Stomach (tissue), 9 donors: ENCODE data around the gene ZSCAN9. TPM values are rescaled to one million over a fixed set of nuclear protein-coding genes. Genes with fewer than 3 reads are reported as not detected.

Source experiments
- DNase-seq, 2 donors: peaks; one replicate each; pipeline versions ENCODE4 v3.0.0 to v3.0.0-alpha.2; 2013 to 2019
- H3K27ac ChIP-seq, 5 donors: fragments of 200-600 bp in 4 of 5; sonication (generic) in 4 of 5; one replicate each; pipeline ENCODE4 v1.5.1; 2013 to 2019; ENCODE audit warnings: mild to moderate bottlenecking in 1 of 5, moderate library complexity in 1 of 5
- H3K27me3 ChIP-seq, 3 donors: fragments of 200-600 bp; sonication (generic); one replicate each; pipeline ENCODE4 v1.5.1; 2017 to 2019; ENCODE audit warnings: mixed run types in 1 of 3
- H3K36me3 ChIP-seq, 4 donors: fragments of 200-600 bp; sonication (generic); 1 replicate in 3 of 4; 2 replicates in 1 of 4; pipeline ENCODE4 v1.5.1; 2016 to 2019
- H3K4me1 ChIP-seq, 4 donors: fragments of 200-600 bp; sonication (generic); one replicate each; pipeline ENCODE4 v1.5.1; 2016 to 2019
- H3K4me3 ChIP-seq, 4 donors: fragments of 200-600 bp; sonication (generic) in 3 of 4; one replicate each; pipeline ENCODE4 v1.5.1; 2016 to 2019; ENCODE audit warnings: mild to moderate bottlenecking in 1 of 4
- H3K9me3 ChIP-seq, 4 donors: fragments of 200-600 bp; sonication (generic); one replicate each; pipeline ENCODE4 v1.5.1; 2016 to 2019
- CTCF ChIP-seq, 7 experiments: fragments of 450-650 bp in 4 of 7; fragments of 200-600 bp in 3 of 7; sonication (generic) in 3 of 7; IDR thresholded peaks; one replicate each; pipeline ENCODE4 v1.5.1; 2016 to 2019; ENCODE audit warnings: antibody characterized with exemption in 7 of 7, control low read depth in 2 of 7, mild to moderate bottlenecking in 1 of 7
- EP300 ChIP-seq: sonication (generic); formaldehyde crosslinking; IDR thresholded peaks from one replicate; pipeline ENCODE4 v1.6.1; 2017; ENCODE audit warnings: antibody characterized with exemption
- POLR2A ChIP-seq, 4 donors: fragments of 450-650 bp; IDR thresholded peaks; one replicate each; pipeline ENCODE4 v1.6.1; 2016; ENCODE audit warnings: antibody characterized with exemption in 4 of 4, control low read depth in 2 of 4, mild to moderate bottlenecking in 1 of 4, moderate library complexity in 1 of 4
- POLR2AphosphoS5 ChIP-seq, 3 donors: sonication (generic); formaldehyde crosslinking; IDR thresholded peaks; one replicate each; pipeline ENCODE4 v1.6.1; 2016; ENCODE audit warnings: antibody characterized with exemption in 3 of 3
- WGBS, 5 donors: extraction: QIAGEN DNeasy Blood & Tissue Kit in 3 of 5; methylation state at CpG; one replicate each; pipeline versions ENCODE4 v1.1.5 to v1.1.7; 2013 to 2018; 5-methylcytosine and 5-hydroxymethylcytosine counted together
- intact Hi-C: fragments of 100-400 bp; cut with DNase I; formaldehyde crosslinking; loops from one replicate; pipeline ENCODE4 v1.15.1; 2023; ENCODE audit warnings: low total_unique reads
- polyA plus RNA-seq, 3 donors: library from polyadenylated mRNA; stranded (reverse); fragments of 200-250 nt; gene quantifications; one replicate each; pipeline ENCODE4 v1.2.3, GENCODE V29; 2013
- total RNA-seq, 5 donors: library from RNA; depleted of rRNA; stranded (reverse); fragments of >200 nt; gene quantifications; one replicate each; pipeline versions ENCODE4 v1.1.0 to v1.2.3, GENCODE V29; 2014 to 2016
- donor health status: healthy with polysubstance abuse.
- donor health status: Bipolar disorder and iron deficiency.
- donor health status: healthy.

The ZSCAN9 gene
- total and polyA plus RNA-seq, 8 donors, result 1.8 to 37.9 (median 7.5) TPM

GRCh38 chr6:28282926-28283325 is 57.9 kb downstream of the ZSCAN9 start:
- TF ChIP-seq POLR2A (IDR thresholded peaks at IDR 0.05) (no peak), CTCF (IDR thresholded peaks at IDR 0.05) (no peak), POLR2AphosphoS5 (IDR thresholded peaks at IDR 0.05) (no peak), EP300 (no peak)
- H3K4me1 ChIP-seq, result peaks cover 0 to 19% (median 16%) of the 10 kb centered on the region in 4 donors
- H3K9me3 ChIP-seq, result no peaks in the 10 kb centered on the region
- peak in 1 of 2 donors; percentile 13 for DNase-seq
- H3K36me3 ChIP-seq, result peaks cover 9 to 45% (median 41%) of the 10 kb centered on the region in 4 donors
- H3K27me3 ChIP-seq, result no peaks in the 10 kb centered on the region
- 90 to 99% (median 95%) methylated on average over 2 of the region's 2 CpGs for WGBS, 5 donors
- no peak overlapping the region for H3K27ac ChIP-seq
- intact Hi-C loops, result no loop called here
- no peak overlapping the region for H3K4me3 ChIP-seq

Other genes with a start within 250 kb of the ZSCAN9 start
- gene ZNF165, start 144.7 kb upstream of the ZSCAN9 start, total RNA-seq, result 1 to 10 TPM in 4 of 5 donors, not detected in 1; 1.2 to 4.2 (median 2.7) TPM
- gene ZNF165, start 144.7 kb upstream of the ZSCAN9 start, polyA plus RNA-seq, result 1 to 10 TPM; 1.7 to 2.3 (median 1.8) TPM
- 1 to 10 TPM in 4 of 5 donors, not detected in 1; 3.8 to 9.0 (median 4.9) TPM for gene ZSCAN16, start 100.7 kb upstream of the ZSCAN9 start, total RNA-seq
- gene ZSCAN16, start 100.7 kb upstream of the ZSCAN9 start, polyA plus RNA-seq, result 10 to 100 TPM in 1 of 3 donors, 1 to 10 TPM in 2; 6.1 to 13.0 (median 7.1) TPM
- gene ZKSCAN8, start 83.4 kb upstream of the ZSCAN9 start, total RNA-seq, result 100 to 1,000 TPM in 1 of 5 donors, 10 to 100 TPM in 3, 1 to 10 TPM in 1; 6.4 to 101 (median 17.8) TPM
- 1 to 10 TPM; 1.8 to 2.9 (median 1.8) TPM for gene ZKSCAN8, start 83.4 kb upstream of the ZSCAN9 start, polyA plus RNA-seq
- gene ZKSCAN4, start 27.0 kb downstream of the ZSCAN9 start, total RNA-seq, result 1 to 10 TPM in 4 of 5 donors, under 1 TPM in 1; under 0.01 to 6.4 (median 2.0) TPM
- gene ZKSCAN4, start 27.0 kb downstream of the ZSCAN9 start, polyA plus RNA-seq, result 1 to 10 TPM; 1.8 to 3.8 (median 2.6) TPM
- gene NKAPL, start 34.0 kb downstream of the ZSCAN9 start, total RNA-seq, result under 1 TPM in 2 of 5 donors, not detected in 3; 0.45 to 0.55 TPM
- gene NKAPL, start 34.0 kb downstream of the ZSCAN9 start, polyA plus RNA-seq, result 1 to 10 TPM in 2 of 3 donors, under 1 TPM in 1; 0.87 to 4.4 (median 2.2) TPM
- 10 to 100 TPM; 12.2 to 46.9 (median 28.5) TPM for gene ZSCAN26, start 41.9 kb downstream of the ZSCAN9 start, total RNA-seq
- gene ZSCAN26, start 41.9 kb downstream of the ZSCAN9 start, polyA plus RNA-seq, result 1 to 10 TPM; 7.0 to 8.2 (median 7.2) TPM
- 1 to 10 TPM in 3 of 5 donors, under 1 TPM in 2; 0.58 to 5.8 (median 5.1) TPM for gene PGBD1, start 56.3 kb downstream of the ZSCAN9 start, total RNA-seq
- 1 to 10 TPM in 2 of 3 donors, under 1 TPM in 1; 0.92 to 2.0 (median 1.4) TPM for gene PGBD1, start 56.3 kb downstream of the ZSCAN9 start, polyA plus RNA-seq
- gene ZSCAN31, start 110.9 kb downstream of the ZSCAN9 start, total RNA-seq, result 10 to 100 TPM in 2 of 5 donors, 1 to 10 TPM in 3; 2.3 to 13.4 (median 9.9) TPM
- gene ZSCAN31, start 110.9 kb downstream of the ZSCAN9 start, polyA plus RNA-seq, result 1 to 10 TPM; 2.7 to 8.2 (median 5.3) TPM
- gene ZKSCAN3, start 124.7 kb downstream of the ZSCAN9 start, total RNA-seq, result 10 to 100 TPM in 1 of 5 donors, 1 to 10 TPM in 4; 2.3 to 31.2 (median 4.6) TPM
- gene ZKSCAN3, start 124.7 kb downstream of the ZSCAN9 start, polyA plus RNA-seq, result 1 to 10 TPM in 2 of 3 donors, under 1 TPM in 1; 0.61 to 1.6 (median 1.0) TPM
- 10 to 100 TPM in 1 of 5 donors, 1 to 10 TPM in 4; 1.4 to 10.5 (median 7.1) TPM for gene ZSCAN12, start 174.5 kb downstream of the ZSCAN9 start, total RNA-seq
- gene ZSCAN12, start 174.5 kb downstream of the ZSCAN9 start, polyA plus RNA-seq, result 1 to 10 TPM; 1.1 to 1.8 (median 1.7) TPM
- gene ZSCAN23, start 218.2 kb downstream of the ZSCAN9 start, total RNA-seq, result 1 to 10 TPM in 1 of 5 donors, under 1 TPM in 1, not detected in 3; 0.58 to 5.3 TPM
- under 1 TPM in 2 of 3 donors, not detected in 1; 0.23 to 0.75 TPM for gene ZSCAN23, start 218.2 kb downstream of the ZSCAN9 start, polyA plus RNA-seq